MM.1S (cell line): Measurements from ENCODE around the gene DNAH7.

Source experiments
- DNase-seq: peaks from one replicate; pipeline ENCODE4 v3.0.0-alpha.2; 2015
- H2AFZ ChIP-seq: fragments of 300-600 bp; sonication (generic); 2 replicates; pipeline ENCODE4 v1.6.0; 2016; ENCODE audit warnings: antibody characterized with exemption, low read length
- H3F3A ChIP-seq: fragments of 300-600 bp; sonication (generic); 2 replicates; pipeline ENCODE4 v1.6.1; 2016; ENCODE audit warnings: mild to moderate bottlenecking, antibody characterized with exemption, low read length, moderate library complexity, mixed read lengths; ENCODE audit not compliant: insufficient read depth
- H3K27ac ChIP-seq: fragments of 300-600 bp; sonication (generic); 2 replicates; pipeline ENCODE4 v1.5.1; 2016; ENCODE audit warnings: mild to moderate bottlenecking, low read length
- H3K27me3 ChIP-seq: fragments of 300-600 bp; sonication (generic); replicated peaks from 2 replicates; pipeline ENCODE4 v1.6.0; 2016; ENCODE audit warnings: low read length; ENCODE audit not compliant: insufficient read depth
- H3K36me3 ChIP-seq: fragments of 300-600 bp; sonication (generic); replicated peaks from 2 replicates; pipeline ENCODE4 v1.6.1; 2016; ENCODE audit warnings: mild to moderate bottlenecking, low read length, mixed read lengths; ENCODE audit not compliant: insufficient read depth
- H3K4me1 ChIP-seq: fragments of 300-600 bp; sonication (generic); 2 replicates; pipeline ENCODE4 v1.6.1; 2016; ENCODE audit warnings: low read length, mixed read lengths
- H3K4me2 ChIP-seq: fragments of 300-600 bp; sonication (generic); 2 replicates; pipeline ENCODE4 v1.6.0; 2016; ENCODE audit warnings: low read depth, low read length
- H3K4me3 ChIP-seq: fragments of 300-600 bp; sonication (generic); 2 replicates; pipeline ENCODE4 v1.5.1; 2016; ENCODE audit warnings: low read length, mixed read lengths
- H3K79me2 ChIP-seq: fragments of 300-600 bp; sonication (generic); 2 replicates; pipeline ENCODE4 v1.6.1; 2016; ENCODE audit warnings: mixed run types, low read length, mixed read lengths
- H3K9ac ChIP-seq: fragments of 300-600 bp; sonication (generic); 2 replicates; pipeline ENCODE4 v1.6.1; 2016; ENCODE audit warnings: low read length, mixed read lengths
- H3K9me2 ChIP-seq: fragments of 300-600 bp; sonication (generic); replicated peaks from 2 replicates; pipeline ENCODE4 v1.6.1; 2016; ENCODE audit warnings: mild to moderate bottlenecking, low read length, mixed read lengths; ENCODE audit not compliant: insufficient read depth
- H3K9me3 ChIP-seq: fragments of 300-600 bp; sonication (generic); replicated peaks from 2 replicates; pipeline ENCODE4 v1.6.1; 2016; ENCODE audit warnings: mild to moderate bottlenecking, low read length, mixed read lengths; ENCODE audit not compliant: insufficient read depth
- H4K20me1 ChIP-seq: fragments of 300-600 bp; sonication (generic); 2 replicates; pipeline ENCODE4 v1.6.1; 2016; ENCODE audit warnings: mild to moderate bottlenecking, low read length, moderate library complexity, mixed read lengths; ENCODE audit not compliant: insufficient read depth
- EZH2 ChIP-seq: fragments of 300-600 bp; sonication (generic); optimal IDR thresholded peaks from 2 replicates; pipeline ENCODE3; 2017; ENCODE audit warnings: low read depth, mild to moderate bottlenecking, antibody characterized with exemption, low read length, mixed read lengths
- EZH2phosphoT487 ChIP-seq: fragments of 300-600 bp; sonication (generic); IDR thresholded peaks from 2 replicates; pipeline ENCODE4 v1.6.1; 2018; ENCODE audit warnings: antibody characterized with exemption, low read length
- TF ChIP-seq, protein P1 (sequence below): fragments of 300-600 bp; sonication (generic); IDR thresholded peaks from 2 replicates; pipeline ENCODE4 v1.5.1; 2016; ENCODE audit warnings: antibody characterized with exemption, low read length, mixed read lengths

DNAH7 gene

DNA sequence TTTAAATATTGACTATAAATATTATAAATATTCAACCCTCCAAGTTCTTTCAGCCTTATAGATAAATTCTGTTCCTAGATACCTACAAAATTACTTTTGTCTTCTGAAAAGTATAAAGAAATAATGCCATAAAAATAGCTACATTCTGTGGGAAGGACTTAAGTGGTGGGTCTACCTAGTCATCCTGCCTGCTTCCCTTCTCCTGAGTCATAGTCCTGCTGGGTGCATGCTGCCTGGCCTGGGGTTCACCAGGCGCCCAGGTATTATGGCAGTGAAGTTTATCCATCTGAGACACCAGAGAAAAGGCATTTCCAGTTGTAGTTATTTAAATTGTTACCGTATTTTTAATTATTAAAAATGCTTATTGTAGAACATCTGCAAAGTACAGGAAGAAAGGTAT is 244.2 kb downstream of the DNAH7 start:
- Histone ChIP-seq H3K36me3 (no peaks in the 10 kb centered on the region), H3K4me2 (no peak overlapping the region), H3K9ac (no peak overlapping the region), H3F3A (no peaks in the 10 kb centered on the region), H3K4me3 (no peak overlapping the region), H3K27ac (no peak overlapping the region), H3K9me2 (no peaks in the 10 kb centered on the region), H2AFZ (no peak overlapping the region), H4K20me1 (no peaks in the 10 kb centered on the region), H3K4me1 (0 out of 2 replicates have a peak, but pooled peaks cover 5% of the 10 kb centered on the region), H3K27me3 (no peaks in the 10 kb centered on the region), H3K9me3 (no peaks in the 10 kb centered on the region), H3K79me2 (no peaks in the 10 kb centered on the region)
- TF ChIP-seq EZH2phosphoT487 = no peak
- TF ChIP-seq, protein P1, sequence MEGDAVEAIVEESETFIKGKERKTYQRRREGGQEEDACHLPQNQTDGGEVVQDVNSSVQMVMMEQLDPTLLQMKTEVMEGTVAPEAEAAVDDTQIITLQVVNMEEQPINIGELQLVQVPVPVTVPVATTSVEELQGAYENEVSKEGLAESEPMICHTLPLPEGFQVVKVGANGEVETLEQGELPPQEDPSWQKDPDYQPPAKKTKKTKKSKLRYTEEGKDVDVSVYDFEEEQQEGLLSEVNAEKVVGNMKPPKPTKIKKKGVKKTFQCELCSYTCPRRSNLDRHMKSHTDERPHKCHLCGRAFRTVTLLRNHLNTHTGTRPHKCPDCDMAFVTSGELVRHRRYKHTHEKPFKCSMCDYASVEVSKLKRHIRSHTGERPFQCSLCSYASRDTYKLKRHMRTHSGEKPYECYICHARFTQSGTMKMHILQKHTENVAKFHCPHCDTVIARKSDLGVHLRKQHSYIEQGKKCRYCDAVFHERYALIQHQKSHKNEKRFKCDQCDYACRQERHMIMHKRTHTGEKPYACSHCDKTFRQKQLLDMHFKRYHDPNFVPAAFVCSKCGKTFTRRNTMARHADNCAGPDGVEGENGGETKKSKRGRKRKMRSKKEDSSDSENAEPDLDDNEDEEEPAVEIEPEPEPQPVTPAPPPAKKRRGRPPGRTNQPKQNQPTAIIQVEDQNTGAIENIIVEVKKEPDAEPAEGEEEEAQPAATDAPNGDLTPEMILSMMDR = no peak
- TF ChIP-seq EZH2 = no peak
- no peak for DNase-seq

DNA sequence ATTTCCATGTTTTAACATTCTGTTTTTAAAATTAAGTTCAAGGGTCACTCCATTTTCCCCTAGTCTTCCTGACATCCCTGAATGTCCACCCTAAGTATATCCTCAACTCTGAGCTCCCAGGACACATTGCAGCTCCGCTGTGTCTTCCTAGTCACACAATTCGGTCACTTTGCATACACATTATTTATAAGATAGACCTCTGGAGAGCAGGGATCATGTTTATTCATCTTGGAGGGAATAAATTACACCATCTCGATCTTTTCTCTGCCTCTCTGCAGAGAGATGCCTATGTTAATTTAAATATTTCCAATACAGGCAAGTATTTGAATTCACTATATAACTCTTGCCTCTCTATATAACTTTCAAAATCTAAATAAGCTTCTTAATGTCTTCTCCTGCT is 245.4 kb downstream of the DNAH7 start:
- no peaks in the 10 kb centered on the region for H3F3A ChIP-seq
- TF ChIP-seq, protein P1 = no peak
- TF ChIP-seq EZH2 (no peak), EZH2phosphoT487 (no peak)
- H2AFZ ChIP-seq = no peak overlapping the region
- H3K36me3 ChIP-seq = no peaks in the 10 kb centered on the region
- H3K9me2 ChIP-seq = no peaks in the 10 kb centered on the region
- H3K4me2 ChIP-seq = no peak overlapping the region
- H3K9me3 ChIP-seq = no peaks in the 10 kb centered on the region
- H3K4me1 ChIP-seq = 0 out of 2 replicates have a peak, but pooled peaks cover 5% of the 10 kb centered on the region
- no peaks in the 10 kb centered on the region for H3K27me3 ChIP-seq
- H4K20me1 ChIP-seq = no peaks in the 10 kb centered on the region
- no peaks in the 10 kb centered on the region for H3K79me2 ChIP-seq
- H3K4me3 ChIP-seq = no peak overlapping the region
- no peak overlapping the region for H3K27ac ChIP-seq
- DNase-seq = no peak
- H3K9ac ChIP-seq = no peak overlapping the region

DNA sequence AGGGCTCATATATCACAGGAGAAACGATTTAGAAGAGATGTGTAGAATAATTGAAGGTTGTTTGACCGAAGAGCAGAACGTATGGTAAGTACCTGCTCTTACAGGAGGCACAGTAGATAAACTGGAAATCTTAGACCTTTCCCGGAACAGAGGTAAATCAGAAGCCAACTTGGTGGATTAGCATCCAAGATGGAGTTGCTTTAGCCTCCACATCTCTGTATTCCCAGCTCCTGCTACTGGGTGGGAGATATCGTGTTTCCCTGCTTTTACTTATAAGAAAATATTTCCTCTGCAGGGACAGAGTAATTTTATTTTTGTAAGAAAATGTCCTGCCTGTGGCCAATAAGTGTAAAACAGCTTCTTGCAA is 247.1 kb downstream of the DNAH7 start:
- Histone ChIP-seq H3K27me3 (no peaks in the 10 kb centered on the region), H3K9ac (no peak overlapping the region), H2AFZ (no peak overlapping the region), H3K36me3 (no peaks in the 10 kb centered on the region), H3K9me3 (no peaks in the 10 kb centered on the region), H3K4me1 (0 out of 2 replicates have a peak, but pooled peaks cover 5% of the 10 kb centered on the region), H4K20me1 (no peaks in the 10 kb centered on the region), H3K4me2 (no peak overlapping the region), H3K27ac (no peak overlapping the region), H3K79me2 (no peaks in the 10 kb centered on the region), H3F3A (no peaks in the 10 kb centered on the region), H3K4me3 (no peak overlapping the region), H3K9me2 (no peaks in the 10 kb centered on the region)
- TF ChIP-seq, protein P1 = no peak
- TF ChIP-seq EZH2phosphoT487 (no peak), EZH2 (no peak)
- DNase-seq = no peak
